ENCODE measurements around the gene C3orf33. TPM values are rescaled to one million over a fixed set of nuclear protein-coding genes. Genes with fewer than 3 reads are reported as not detected.

The C3orf33 gene
- total RNA-seq, 1 experiment from 2014 or later: 4.7 TPM

GRCh38 chr3:155753038-155753639 is 52.9 kb downstream of the C3orf33 start:
- Histone ChIP-seq H3K27ac (ENCODE audit: low read depth, low read length) (no peak overlapping the region), H2AFZ (ENCODE audit: low read depth, low read length, poor library complexity, severe bottlenecking) (no peak overlapping the region), H3K4me3 (replicated peaks in 1 of 2; ENCODE audit: low read depth in 1 of 2, low read length in 2 of 2) (no peak overlapping the region), H3K9me2 (ENCODE audit: insufficient read depth) (no peaks in the 10 kb centered on the region), H3K79me2 (ENCODE audit: insufficient read depth, low read length) (no peaks in the 10 kb centered on the region), H3K4me2 (ENCODE audit: low read length) (no peak overlapping the region), H3K9ac (ENCODE audit: low read length) (no peak overlapping the region), H3K36me3 (ENCODE audit: control insufficient read depth in 1 of 2, insufficient read depth in 2 of 2, low read length in 2 of 2) (no peaks in the 10 kb centered on the region), H3K9me3 (ENCODE audit: control insufficient read depth in 1 of 2, insufficient read depth in 1 of 2, low read depth in 1 of 2, low read length in 2 of 2) (no peaks in the 10 kb centered on the region), H3K4me1 (ENCODE audit: control insufficient read depth in 1 of 2, insufficient read depth in 2 of 2, low read length in 2 of 2) (peaks cover 0 to 8% of the 10 kb centered on the region in 2 experiments; a peak in 3 of 4 replicates), H4K20me1 (ENCODE audit: insufficient read depth) (no peaks in the 10 kb centered on the region), H3K27me3 (ENCODE audit: insufficient read depth, low read length) (no peaks in the 10 kb centered on the region)
- RAD21 ChIA-PET (ENCODE audit: low non-redundant PET in 1 of 2, low total read pairs in 2 of 2, uncharacterized antibody in 2 of 2, unreplicated experiment in 2 of 2): no interaction called here
- intact Hi-C loops (cut with micrococcal nuclease): loop anchor here (5.0 kb wide), 1 partner anchor 244 kb away; no protein-coding TSS in a partner anchor
- no peak for DNase-seq (ENCODE audit: low read depth, low spot score)
- TF ChIP-seq ELF1 (IDR thresholded peaks at IDR 0.05; ENCODE audit: borderline replicate concordance, low read depth): no peak
- TF ChIP-seq, protein P1, sequence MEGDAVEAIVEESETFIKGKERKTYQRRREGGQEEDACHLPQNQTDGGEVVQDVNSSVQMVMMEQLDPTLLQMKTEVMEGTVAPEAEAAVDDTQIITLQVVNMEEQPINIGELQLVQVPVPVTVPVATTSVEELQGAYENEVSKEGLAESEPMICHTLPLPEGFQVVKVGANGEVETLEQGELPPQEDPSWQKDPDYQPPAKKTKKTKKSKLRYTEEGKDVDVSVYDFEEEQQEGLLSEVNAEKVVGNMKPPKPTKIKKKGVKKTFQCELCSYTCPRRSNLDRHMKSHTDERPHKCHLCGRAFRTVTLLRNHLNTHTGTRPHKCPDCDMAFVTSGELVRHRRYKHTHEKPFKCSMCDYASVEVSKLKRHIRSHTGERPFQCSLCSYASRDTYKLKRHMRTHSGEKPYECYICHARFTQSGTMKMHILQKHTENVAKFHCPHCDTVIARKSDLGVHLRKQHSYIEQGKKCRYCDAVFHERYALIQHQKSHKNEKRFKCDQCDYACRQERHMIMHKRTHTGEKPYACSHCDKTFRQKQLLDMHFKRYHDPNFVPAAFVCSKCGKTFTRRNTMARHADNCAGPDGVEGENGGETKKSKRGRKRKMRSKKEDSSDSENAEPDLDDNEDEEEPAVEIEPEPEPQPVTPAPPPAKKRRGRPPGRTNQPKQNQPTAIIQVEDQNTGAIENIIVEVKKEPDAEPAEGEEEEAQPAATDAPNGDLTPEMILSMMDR (IDR thresholded peaks at IDR 0.05 in 2 of 3, conservative IDR thresholded peaks at IDR 0.05 in 1 of 3; ENCODE audit: borderline replicate concordance in 1 of 3, insufficient read depth in 1 of 3, low read depth in 2 of 3, low read length in 2 of 3): peak; percentile 47 to 74 (median 74); a peak in 5 of 6 replicates
- peak; percentile 79 for TF ChIP-seq RAD21 (IDR thresholded peaks at IDR 0.05; ENCODE audit: low read depth)
- TF ChIP-seq POLR2A (IDR thresholded peaks at IDR 0.05; ENCODE audit: borderline replicate concordance, extremely low read depth, insufficient read depth, insufficient read length): no peak
- CTCF ChIA-PET: no interaction called here
- POLR2A ChIA-PET: no interaction called here
- peak; percentile 81 for ATAC-seq
- no TSS peak for BruUV-seq (replicated peaks)

GRCh38 chr3:155748611-155749365 is 57.3 kb downstream of the C3orf33 start:
- Histone ChIP-seq H3K9me2 (ENCODE audit: insufficient read depth) (no peaks in the 10 kb centered on the region), H3K9me3 (ENCODE audit: control insufficient read depth in 1 of 2, insufficient read depth in 1 of 2, low read depth in 1 of 2, low read length in 2 of 2) (no peaks in the 10 kb centered on the region), H3K4me1 (ENCODE audit: control insufficient read depth in 1 of 2, insufficient read depth in 2 of 2, low read length in 2 of 2) (peaks cover 15 to 28% of the 10 kb centered on the region in 2 experiments), H2AFZ (ENCODE audit: low read depth, low read length, poor library complexity, severe bottlenecking) (no peak overlapping the region), H3K9ac (ENCODE audit: low read length) (no peak overlapping the region), H4K20me1 (ENCODE audit: insufficient read depth) (no peaks in the 10 kb centered on the region), H3K27me3 (ENCODE audit: insufficient read depth, low read length) (no peaks in the 10 kb centered on the region), H3K79me2 (ENCODE audit: insufficient read depth, low read length) (no peaks in the 10 kb centered on the region), H3K4me2 (ENCODE audit: low read length) (peak overlapping the region; percentile 4; the same call in 1 of the 2 replicates), H3K4me3 (replicated peaks in 1 of 2; ENCODE audit: low read depth in 1 of 2, low read length in 2 of 2) (no peak overlapping the region), H3K36me3 (ENCODE audit: control insufficient read depth in 1 of 2, insufficient read depth in 2 of 2, low read length in 2 of 2) (no peaks in the 10 kb centered on the region), H3K27ac (ENCODE audit: low read depth, low read length) (no peak overlapping the region)
- CTCF ChIA-PET: no interaction called here
- intact Hi-C loops (cut with micrococcal nuclease): loop anchor here (5.0 kb wide), 2 partner anchors 104 to 124 kb away; partner anchors contain the start of genes GMPS and SLC33A1
- POLR2A ChIA-PET: no interaction called here
- no TSS peak for BruUV-seq (replicated peaks)
- RAD21 ChIA-PET (ENCODE audit: low non-redundant PET in 1 of 2, low total read pairs in 2 of 2, uncharacterized antibody in 2 of 2, unreplicated experiment in 2 of 2): interaction anchor here in 1 of 2 experiments (0.6 kb wide), 1 partner anchor 366 kb away, joined by 3 read pairs; no protein-coding TSS in a partner anchor
- no peak for TF ChIP-seq POLR2A (IDR thresholded peaks at IDR 0.05; ENCODE audit: borderline replicate concordance, extremely low read depth, insufficient read depth, insufficient read length)
- ATAC-seq: no peak
- no peak for DNase-seq (ENCODE audit: low read depth, low spot score)

Data from HCT116 (cell line).